ENCODE results near the gene TNNC1. TPM values are rescaled to one million over a fixed set of nuclear protein-coding genes. Genes with fewer than 3 reads are reported as not detected.

Gene TNNC1
- total and polyA plus RNA-seq, 3 donors from 2014 or later, result 11.3 to 91.7 (median 23.2) TPM

- no peaks in the 10 kb centered on the region for H3K27me3 ChIP-seq
- 22 to 52% methylated on average over 6 to 13 of the region's 13 CpGs for WGBS, 2 donors
- TF ChIP-seq POLR2A (IDR thresholded peaks at IDR 0.05) (no peak), CTCF (IDR thresholded peaks at IDR 0.05) (peak; percentile 89 to 99 (median 95))
- no peak for DNase-seq
- no peaks in the 10 kb centered on the region for H3K9me3 ChIP-seq
- H3K4me1 ChIP-seq, result peaks cover 9% of the 10 kb centered on the region
- H3K36me3 ChIP-seq (ENCODE audit: low read depth, missing control alignments), result no peaks in the 10 kb centered on the region
- no peak overlapping the region for H3K27ac ChIP-seq
- no peak overlapping the region for H3K4me3 ChIP-seq
- intact Hi-C loops (cut with DNase I; ENCODE audit: low total_unique reads), result no loop called here
These were observed 7.0 kb downstream of the TNNC1 start for GRCh38 chr3:52446631-52447511.

- Histone ChIP-seq H3K36me3 (ENCODE audit: low read depth, missing control alignments) (no peaks in the 10 kb centered on the region), H3K9me3 (no peaks in the 10 kb centered on the region), H3K4me1 (peaks cover 9% of the 10 kb centered on the region), H3K4me3 (no peak overlapping the region), H3K27me3 (no peaks in the 10 kb centered on the region), H3K27ac (no peak overlapping the region)
- no peak for DNase-seq
- intact Hi-C loops (cut with DNase I; ENCODE audit: low total_unique reads), result no loop called here
- WGBS, 2 donors, result 99 to 100% methylated on average over 1 to 4 of the region's 4 CpGs
- TF ChIP-seq POLR2A (IDR thresholded peaks at IDR 0.05) (no peak), CTCF (IDR thresholded peaks at IDR 0.05) (no peak)
These were observed 7.8 kb downstream of the TNNC1 start for GRCh38 chr3:52446042-52446441.

GRCh38 chr3:52444860-52445793, 8.7 kb downstream of the TNNC1 start, which contains the start of gene SEMA3G:
Gene SEMA3G (minus strand): TSS chr3:52445103. CDS start chr3:52445027, 76 bp downstream.
- H3K27ac ChIP-seq, result no peak within 1 kb of the TSS
- WGBS, 2 donors, result 65 to 83% methylated on average over 8 to 17 of the region's 19 CpGs

More at GRCh38 chr3:52444860-52445793, 8.7 kb downstream of the TNNC1 start, which contains the start of gene SEMA3G:
- H3K9me3 ChIP-seq, result no peaks in the 10 kb centered on the region
- peak; percentile 82 for DNase-seq
- H3K4me3 ChIP-seq, result no peak within 1 kb of the TSS
- H3K36me3 ChIP-seq (ENCODE audit: low read depth, missing control alignments), result no peaks in the 10 kb centered on the region
- no peaks in the 10 kb centered on the region for H3K27me3 ChIP-seq
- intact Hi-C loops (cut with DNase I; ENCODE audit: low total_unique reads), result no loop called here
- H3K4me1 ChIP-seq, result peaks cover 4% of the 10 kb centered on the region
- no peak for TF ChIP-seq POLR2A (IDR thresholded peaks at IDR 0.05)
- peak; percentile 14 to 50 (median 38) for TF ChIP-seq CTCF (IDR thresholded peaks at IDR 0.05)

Data from testis (tissue), 3 donors.